Mucosa of descending colon (tissue), 3 donors: Measurements from ENCODE around the gene LKAAEAR1. TPM values are rescaled to one million over a fixed set of nuclear protein-coding genes. Genes with fewer than 3 reads are reported as not detected.

Experiments
- ATAC-seq: fragments of 200-7000 bp; cut with Tn5 transposase; one replicate; pipeline ENCODE4 v1.9.1; 2020; ENCODE audit warnings: mild to moderate bottlenecking, moderate library complexity
- DNase-seq, 3 donors: peaks; one replicate each; pipeline ENCODE4 v3.0.0-alpha.2; 2020
- H3K36me3 ChIP-seq: fragments of 200-600 bp; one replicate; pipeline ENCODE4 v1.8.0; 2021; ENCODE audit warnings: low read depth, mild to moderate bottlenecking
- H3K4me1 ChIP-seq: fragments of 200-600 bp; one replicate; pipeline ENCODE4 v1.8.0; 2021; ENCODE audit warnings: low read depth, mild to moderate bottlenecking
- H3K4me3 ChIP-seq: fragments of 200-600 bp; one replicate; pipeline ENCODE4 v1.8.0; 2021; ENCODE audit warnings: mild to moderate bottlenecking
- H3K9me3 ChIP-seq: fragments of 200-600 bp; one replicate; pipeline ENCODE4 v1.8.0; 2021; ENCODE audit warnings: mild to moderate bottlenecking
- CTCF ChIP-seq: fragments of 200-600 bp; IDR thresholded peaks from one replicate; pipeline ENCODE4 v1.8.0; 2022; ENCODE audit warnings: antibody characterized with exemption, mild to moderate bottlenecking
- intact Hi-C, 2 donors: fragments of 100-400 bp; cut with DNase I in 1 of 2; cut with micrococcal nuclease in 1 of 2; formaldehyde crosslinking; loops; one replicate each; pipeline versions ENCODE4 v1.11.0 to v1.11.1; 2022; cut with DNase I, micrococcal nuclease
- total RNA-seq, 3 donors: library from RNA; stranded (reverse); fragmentation: NEBNext Ultra II Directional in 2 of 3; extraction: Animal tissue kit (Norgen Biotek cat#: 25700) in 2 of 3; gene quantifications; one replicate each; pipeline versions ENCODE4 v1.2.1 to v1.2.4, GENCODE V29; 2021 to 2023
- donor health status: DM: no; HTN: no; CAD: no; lungs with moderate emphysema.
- donor health status: DM: no; HTN: no; CAD: no.
- donor health status: DM: no; HTN: yes; CAD: no.

Gene LKAAEAR1
- total RNA-seq, 3 donors from 2014 or later, result not detected

GRCh38 chr20:64084685-64085152, 521 bp upstream of the LKAAEAR1 start:
- H3K4me1 ChIP-seq, result peaks cover 10% of the 10 kb centered on the region
- no peak for DNase-seq
- no peak for TF ChIP-seq CTCF
- no peak for ATAC-seq
- H3K4me3 ChIP-seq, result no peak overlapping the region
- H3K36me3 ChIP-seq, result no peaks in the 10 kb centered on the region
- H3K9me3 ChIP-seq, result no peaks in the 10 kb centered on the region
- intact Hi-C loops, result no loop called here

GRCh38 chr20:64083378-64083803, 807 bp downstream of the LKAAEAR1 start:
- ATAC-seq, result peak; percentile 59
- TF ChIP-seq CTCF, result peak; percentile 49
- Histone ChIP-seq H3K36me3 (no peaks in the 10 kb centered on the region), H3K9me3 (no peaks in the 10 kb centered on the region), H3K4me3 (no peak overlapping the region), H3K4me1 (peaks cover 18% of the 10 kb centered on the region)
- intact Hi-C loops, result no loop called here
- DNase-seq, result peak; percentile 76 to 84 (median 77)

GRCh38 chr20:64082820-64083377, 1.3 kb downstream of the LKAAEAR1 start:
- DNase-seq (no peak), ATAC-seq (no peak)
- no peaks in the 10 kb centered on the region for H3K36me3 ChIP-seq
- peaks cover 18% of the 10 kb centered on the region for H3K4me1 ChIP-seq
- intact Hi-C loops, result no loop called here
- no peak for TF ChIP-seq CTCF
- H3K9me3 ChIP-seq, result no peaks in the 10 kb centered on the region
- H3K4me3 ChIP-seq, result no peak overlapping the region

GRCh38 chr20:64082126-64082731, 2.0 kb downstream of the LKAAEAR1 start:
- no peak for TF ChIP-seq CTCF
- Histone ChIP-seq H3K4me3 (no peak overlapping the region), H3K4me1 (peaks cover 18% of the 10 kb centered on the region), H3K9me3 (no peaks in the 10 kb centered on the region), H3K36me3 (no peaks in the 10 kb centered on the region)
- ATAC-seq (no peak), DNase-seq (no peak)
- intact Hi-C loops, result no loop called here

GRCh38 chr20:64081624-64081964, 2.6 kb downstream of the LKAAEAR1 start:
- DNase-seq (no peak), ATAC-seq (no peak)
- no peak for TF ChIP-seq CTCF
- H3K4me1 ChIP-seq, result peaks cover 18% of the 10 kb centered on the region
- intact Hi-C loops, result no loop called here
- H3K4me3 ChIP-seq, result no peak overlapping the region
- no peaks in the 10 kb centered on the region for H3K36me3 ChIP-seq
- H3K9me3 ChIP-seq, result no peaks in the 10 kb centered on the region
